ENCODE results near the gene SNAPC4.

- TF ChIP-seq POLR2A (IDR thresholded peaks at IDR 0.05; ENCODE audit: low read length) (no peak), GATA1 (IDR thresholded peaks at IDR 0.05; ENCODE audit: low read depth, low read length) (no peak)
Observed at GRCh38 chr9:136407911-136408310, 7.9 kb upstream of the SNAPC4 start.

Data from erythroblast (primary cell).